Measurements from ENCODE around the gene XKRX.

The XKRX gene

DNA sequence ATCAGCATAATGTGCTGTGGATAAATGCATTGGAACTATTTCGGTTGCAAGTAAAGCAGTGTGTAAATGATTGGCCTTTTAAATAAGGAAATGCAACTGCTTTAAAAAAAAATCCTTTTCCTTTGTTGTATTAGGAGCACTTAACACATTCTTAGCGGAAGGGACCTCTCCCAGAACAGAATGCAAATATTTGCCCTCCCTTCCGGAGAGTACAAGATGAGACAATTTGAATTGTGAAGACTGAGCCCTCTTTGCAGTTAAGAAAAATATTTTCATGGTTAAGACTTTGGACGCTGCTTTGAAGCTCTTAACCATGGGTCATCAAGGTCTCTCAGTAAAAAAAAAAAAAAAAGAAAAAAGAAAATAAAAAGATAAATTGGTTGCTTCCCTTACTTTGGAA is 45.1 kb downstream of the XKRX start:
- DNase-seq: no peak

DNA sequence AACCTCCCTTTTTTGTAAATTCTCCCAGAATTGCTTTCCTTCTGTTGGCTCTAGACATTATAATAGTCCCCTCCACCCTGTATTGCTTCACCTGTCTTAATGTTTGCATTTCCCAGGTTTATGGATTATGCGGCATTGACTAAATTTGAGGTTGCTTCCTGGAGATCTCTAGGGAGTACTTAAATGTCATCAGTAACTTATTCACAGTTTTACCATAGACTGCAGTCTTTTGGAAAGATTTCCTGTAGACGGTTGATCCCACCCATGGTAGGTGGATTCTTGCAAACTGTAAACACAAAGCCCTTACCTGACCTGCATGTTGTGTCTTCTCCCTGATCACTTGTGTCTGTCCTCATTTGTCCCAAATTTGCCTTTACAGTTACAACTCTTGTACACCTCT is 48.3 kb downstream of the XKRX start:
- no peak for DNase-seq

DNA sequence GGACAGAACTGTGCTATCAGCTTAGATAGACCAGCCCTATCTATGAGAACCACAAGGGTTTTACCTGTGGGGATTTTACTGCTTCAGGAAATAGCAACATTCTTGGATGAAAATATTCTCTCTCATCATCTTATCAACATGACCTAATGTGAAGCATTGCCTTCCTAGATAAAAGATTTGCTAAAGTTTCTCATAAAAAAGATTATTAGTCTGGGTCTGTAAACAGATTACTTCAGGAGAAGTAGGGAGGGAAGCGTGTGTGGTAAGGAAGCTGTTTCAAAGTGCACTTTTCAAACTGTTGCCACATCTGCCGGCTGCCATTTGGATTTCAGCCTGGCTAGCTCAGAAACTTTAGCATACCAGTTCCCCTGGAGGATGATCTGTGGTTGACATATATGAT is 54.4 kb downstream of the XKRX start, which contains the start of gene NOX1:
NOX1 (minus strand) TSS at position 35 of the 400 bp plus-strand sequence. CDS start 220 bp downstream, outside the sequence.
- no peak for DNase-seq

DNA sequence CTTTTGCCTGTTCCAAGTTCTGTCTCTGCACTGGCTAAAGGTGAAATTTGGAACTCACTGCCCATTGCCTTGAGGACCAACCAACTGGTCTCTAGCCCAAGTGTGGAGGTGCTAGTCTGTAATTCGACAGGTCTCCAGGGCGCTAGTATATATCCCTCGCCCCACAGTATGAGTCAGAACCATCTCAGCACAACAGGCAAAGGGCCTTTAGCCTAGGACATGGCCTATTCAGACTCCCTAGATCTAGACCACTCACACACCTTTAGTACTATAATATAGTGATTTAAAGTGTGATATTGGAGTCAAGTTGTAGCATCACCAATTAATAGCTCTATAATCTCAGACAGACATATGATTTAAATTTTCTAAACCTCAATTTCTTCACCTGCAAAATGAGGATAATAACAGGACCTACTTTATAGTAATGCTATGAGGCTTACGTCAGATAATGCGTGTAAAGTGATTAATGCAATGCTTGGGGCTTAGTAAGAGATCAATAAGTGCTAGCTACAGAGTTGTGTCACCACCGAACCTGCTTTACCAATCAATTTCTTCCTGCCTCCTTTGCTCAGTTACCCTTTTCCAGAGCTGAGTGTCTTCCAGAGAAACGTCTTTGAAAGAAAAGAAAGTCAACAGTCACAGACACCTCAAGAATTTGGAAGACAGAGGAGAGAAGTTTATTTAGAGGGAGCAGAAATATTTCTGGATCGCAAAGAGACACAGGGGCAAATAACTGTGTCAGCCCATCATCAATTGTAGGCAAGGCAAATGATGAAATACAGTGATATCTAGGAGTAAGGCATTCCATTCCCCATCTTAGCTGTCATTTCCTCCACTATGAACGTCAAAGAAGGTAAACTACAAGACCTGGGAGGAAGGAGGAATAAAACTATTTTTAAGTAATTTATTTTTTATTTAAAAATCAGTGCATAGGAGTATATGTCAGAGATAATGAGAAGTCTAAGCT is 56.8 kb downstream of the XKRX start:
- DNase-seq: no peak

DNA sequence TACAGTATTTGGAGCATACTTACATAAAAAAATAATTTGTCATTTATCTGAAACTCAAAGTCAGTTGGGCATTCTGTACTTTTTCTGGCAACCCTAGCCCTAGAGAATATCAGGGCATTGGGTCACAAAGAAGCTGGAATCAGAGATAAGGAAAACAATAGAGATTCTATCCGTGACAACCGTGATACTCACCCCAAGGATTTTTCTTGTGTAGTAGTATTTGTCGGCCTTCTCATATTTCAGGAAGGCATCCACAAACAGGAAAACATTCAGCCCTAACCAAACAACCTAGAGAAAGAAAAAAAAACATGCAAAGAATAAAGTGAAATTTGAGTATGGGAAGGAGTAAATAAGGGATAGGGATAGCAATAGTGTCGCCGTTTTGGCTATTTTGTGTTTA is 58.2 kb downstream of the XKRX start:
- no peak for DNase-seq

DNA sequence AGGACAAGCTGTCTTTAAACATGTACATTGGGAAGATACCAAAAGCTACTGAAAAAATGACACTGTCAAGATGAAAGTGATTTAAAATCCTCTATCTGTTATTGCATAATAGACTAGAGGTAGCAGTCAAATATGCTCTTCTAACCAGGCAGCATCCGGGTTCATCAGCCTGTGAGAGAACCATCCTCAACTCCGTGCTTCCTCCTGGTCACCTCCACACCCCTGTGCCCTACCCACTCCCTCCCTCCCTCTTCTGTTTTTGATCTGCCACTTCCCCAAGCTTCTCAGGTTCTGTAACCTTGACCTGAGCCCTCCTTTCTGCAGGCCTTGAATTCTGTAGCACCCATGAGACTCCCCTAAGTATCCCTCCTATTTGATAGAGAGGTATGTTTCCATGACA is 60.4 kb downstream of the XKRX start:
- no peak for DNase-seq

DNA sequence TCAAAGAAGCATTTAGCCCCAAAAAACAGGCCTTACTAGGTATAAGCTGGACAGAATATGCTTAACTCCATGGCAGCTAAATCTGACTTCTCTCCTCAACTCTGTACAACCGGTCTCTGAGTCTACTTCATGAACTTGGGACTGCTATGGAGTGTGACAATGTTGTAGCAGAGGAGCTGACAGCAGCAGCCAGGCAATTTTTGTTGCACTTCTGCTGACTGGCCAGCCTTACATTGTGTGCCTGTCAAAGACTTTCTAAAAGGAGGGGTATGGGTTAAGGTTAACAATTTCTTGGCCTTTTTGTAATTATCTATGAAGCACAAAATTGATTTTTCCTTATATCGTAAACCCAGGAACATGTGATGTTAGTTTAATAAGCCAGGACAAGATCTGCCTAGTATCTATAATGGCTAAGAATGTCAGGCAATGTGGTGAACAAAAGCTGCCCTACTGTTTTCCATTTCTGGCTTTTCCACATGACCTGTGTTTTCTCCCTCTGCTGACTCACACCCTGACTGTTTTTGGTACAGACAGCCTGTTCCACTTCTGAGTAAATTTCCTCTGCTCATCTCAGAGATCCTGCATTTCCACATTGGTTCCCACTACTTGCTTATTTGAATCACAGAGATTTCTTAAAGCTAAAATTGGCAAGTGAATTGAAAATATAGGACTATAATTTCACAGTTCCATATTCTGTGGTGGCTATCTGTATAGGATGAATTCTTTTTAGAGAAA is 63.9 kb downstream of the XKRX start:
- no peak for DNase-seq
